ENCODE data around the gene HES6.
"Not testable (repeated sequence)": the region's sequence is repeated elsewhere in the genome, so short reads cannot be mapped to it uniquely, and the experiment has no call there.

The HES6 gene

DNA sequence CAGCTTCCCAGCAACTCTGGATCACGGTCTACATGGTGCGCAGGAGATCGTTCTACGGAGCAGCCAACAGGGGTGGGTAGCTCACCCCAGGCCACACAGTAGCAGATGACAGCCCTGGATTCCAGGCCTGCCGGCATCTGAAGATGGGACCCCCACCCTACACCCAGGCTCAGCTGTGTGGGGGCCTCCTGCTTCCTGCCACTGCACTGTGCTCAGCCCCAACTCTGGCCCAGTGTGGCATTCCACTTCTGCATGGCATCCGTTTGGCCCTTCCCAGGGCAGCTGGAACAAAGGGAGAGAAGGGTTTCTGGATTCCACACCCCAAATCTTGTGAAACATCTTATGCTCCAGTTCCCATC, 39.5 kb upstream of the HES6 start:
- Mint-ChIP-seq H3K9me3 (no peaks in the 10 kb centered on the region), H3K4me3 (no peak overlapping the region), H3K27ac (no peak overlapping the region), H3K4me1 (peaks cover 39% of the 10 kb centered on the region), H3K27me3 (no peaks in the 10 kb centered on the region), H3K36me3 (peaks cover 9% of the 10 kb centered on the region)

DNA sequence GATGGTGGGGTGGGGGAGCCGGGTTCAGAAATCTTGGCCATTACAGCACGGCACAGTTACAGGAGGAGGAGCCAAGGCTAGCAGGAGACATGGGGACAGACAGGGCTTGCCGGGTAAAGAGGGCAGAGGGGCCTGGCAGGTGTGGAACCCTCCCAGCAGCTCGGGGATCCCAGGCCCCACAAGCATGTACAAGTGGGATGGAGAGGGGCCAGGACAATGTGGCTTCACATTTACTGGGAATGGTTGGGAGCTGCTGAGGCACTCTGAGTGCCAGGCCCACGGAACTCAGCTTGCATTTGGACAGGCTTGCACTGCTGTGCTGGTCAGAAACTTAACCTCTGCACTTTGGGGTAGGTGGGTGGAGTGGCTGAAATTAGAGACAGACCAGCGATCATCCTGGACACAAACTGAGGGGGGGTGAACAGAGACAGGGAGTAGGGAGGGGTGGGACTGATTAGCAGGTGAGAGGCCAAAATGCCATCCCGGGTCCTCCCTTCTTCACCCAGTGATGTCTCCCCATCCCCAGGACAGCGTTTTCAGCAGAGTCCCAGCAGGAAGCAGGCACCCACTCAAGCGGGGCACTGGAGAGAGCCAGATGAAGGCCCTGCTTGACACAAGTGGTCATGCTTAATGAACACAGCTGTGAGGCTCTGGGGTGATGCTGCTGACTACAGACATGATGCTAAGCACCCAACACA, 38.9 kb upstream of the HES6 start:
- H3K4me1 Mint-ChIP-seq, result peaks cover 34% of the 10 kb centered on the region
- no peak overlapping the region for H3K27ac Mint-ChIP-seq
- H3K36me3 Mint-ChIP-seq, result peaks cover 9% of the 10 kb centered on the region
- H3K9me3 Mint-ChIP-seq, result no peaks in the 10 kb centered on the region
- no peaks in the 10 kb centered on the region for H3K27me3 Mint-ChIP-seq
- H3K4me3 Mint-ChIP-seq, result no peak overlapping the region

- H3K9me3 Mint-ChIP-seq, result no peaks in the 10 kb centered on the region
- H3K27ac Mint-ChIP-seq, result peak overlapping the region; percentile 30
- H3K27me3 Mint-ChIP-seq, result no peaks in the 10 kb centered on the region
- H3K4me3 Mint-ChIP-seq, result no peak overlapping the region
- peaks cover 25% of the 10 kb centered on the region for H3K4me1 Mint-ChIP-seq
- H3K36me3 Mint-ChIP-seq, result peaks cover 13% of the 10 kb centered on the region
Observed at GRCh38 chr2:238277695-238278094, 37.9 kb upstream of the HES6 start.

DNA sequence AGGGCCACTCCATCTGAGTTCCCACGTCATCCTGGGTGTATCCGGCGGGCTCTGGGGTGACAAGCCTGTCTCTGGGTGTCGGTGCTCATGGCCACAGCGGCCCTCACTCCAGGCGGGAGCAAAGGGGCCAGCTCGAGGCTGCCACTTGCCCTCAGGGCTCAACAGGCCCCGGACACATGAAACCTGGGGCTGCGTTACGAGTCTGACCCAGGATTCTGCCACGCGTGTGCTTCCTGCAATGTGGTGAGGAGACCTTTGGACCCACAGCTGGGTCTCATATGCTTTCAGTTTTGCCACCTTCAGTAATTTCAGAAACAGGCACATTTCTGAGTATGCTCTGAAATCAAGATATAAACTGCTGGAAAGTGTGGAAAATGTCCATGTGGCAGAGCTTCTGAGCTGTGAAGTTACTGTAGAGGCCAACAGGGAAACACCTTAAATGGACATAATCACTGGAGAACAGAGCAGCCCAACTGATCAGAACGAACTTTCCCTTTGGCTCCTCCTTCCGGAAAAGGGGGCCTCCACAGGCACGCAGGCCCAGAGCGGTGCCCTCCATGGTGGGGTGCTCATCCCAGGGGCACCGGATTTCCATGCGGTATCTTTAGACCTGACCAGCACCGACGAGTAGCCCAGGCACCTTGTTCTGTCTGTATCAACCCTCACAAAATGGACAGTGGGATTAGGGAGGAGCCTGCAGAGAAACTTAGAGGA, 34.5 kb upstream of the HES6 start:
- Mint-ChIP-seq H3K4me1 (peaks cover 8% of the 10 kb centered on the region), H3K36me3 (peaks cover 20% of the 10 kb centered on the region), H3K9me3 (no peaks in the 10 kb centered on the region), H3K27me3 (no peaks in the 10 kb centered on the region), H3K27ac (no peak overlapping the region), H3K4me3 (no peak overlapping the region)

DNA sequence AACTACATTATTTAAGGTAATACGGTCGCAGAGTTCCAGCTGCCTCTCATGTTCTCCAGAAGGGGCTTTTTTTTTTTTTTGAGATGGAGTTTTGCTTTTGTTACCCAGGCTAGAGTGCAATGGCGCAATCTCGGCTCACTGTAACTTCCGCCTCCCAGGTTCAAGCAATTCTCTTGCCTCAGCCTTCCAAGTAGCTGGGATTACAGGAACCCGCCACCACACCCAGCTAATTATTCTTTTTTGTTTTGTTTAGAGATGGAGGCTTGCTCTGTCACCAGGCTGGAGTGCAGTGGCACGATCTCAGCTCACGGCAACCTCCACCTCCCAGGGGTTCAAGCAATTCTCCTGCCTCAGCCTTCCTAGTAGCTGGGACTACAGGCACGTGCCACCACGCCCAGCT, 33.6 kb upstream of the HES6 start:
- not testable (repeated sequence) for H3K9me3 Mint-ChIP-seq, H3K4me1 Mint-ChIP-seq
- H3K36me3 Mint-ChIP-seq, result peaks cover 19% of the 10 kb centered on the region

GRCh38 chr2:238272156-238272555, 32.3 kb upstream of the HES6 start:
- Mint-ChIP-seq H3K9me3 (no peaks in the 10 kb centered on the region), H3K4me3 (no peak overlapping the region), H3K27ac (no peak overlapping the region), H3K36me3 (peaks cover 18% of the 10 kb centered on the region), H3K4me1 (no peaks in the 10 kb centered on the region), H3K27me3 (no peaks in the 10 kb centered on the region)

More for the DNA sequence above, 33.6 kb upstream of the HES6 start:
- H3K27ac Mint-ChIP-seq, H3K4me3 Mint-ChIP-seq, H3K27me3 Mint-ChIP-seq: not testable (repeated sequence)

DNA sequence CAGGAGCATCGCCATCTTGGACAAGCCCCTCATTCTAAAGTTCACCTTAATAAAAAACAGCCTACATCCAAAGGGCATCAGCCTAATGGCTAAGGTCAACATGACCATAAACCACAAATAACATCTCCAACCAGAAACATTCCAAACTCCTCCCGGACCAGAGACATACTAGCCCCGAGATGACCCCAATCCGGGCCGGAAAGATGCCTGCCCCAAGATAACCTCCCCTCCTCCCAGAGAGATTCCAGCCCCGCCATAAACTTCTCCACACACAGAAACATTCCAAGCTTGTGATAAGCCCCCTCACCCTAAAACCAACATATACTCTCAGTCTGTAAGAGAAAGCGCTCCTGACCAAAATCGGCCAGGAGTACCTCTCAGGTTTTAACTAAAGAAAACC, 31.8 kb upstream of the HES6 start:
- not testable (repeated sequence) for H3K4me3 Mint-ChIP-seq, H3K4me1 Mint-ChIP-seq, H3K27ac Mint-ChIP-seq, H3K27me3 Mint-ChIP-seq, H3K9me3 Mint-ChIP-seq
- peaks cover 20% of the 10 kb centered on the region for H3K36me3 Mint-ChIP-seq

DNA sequence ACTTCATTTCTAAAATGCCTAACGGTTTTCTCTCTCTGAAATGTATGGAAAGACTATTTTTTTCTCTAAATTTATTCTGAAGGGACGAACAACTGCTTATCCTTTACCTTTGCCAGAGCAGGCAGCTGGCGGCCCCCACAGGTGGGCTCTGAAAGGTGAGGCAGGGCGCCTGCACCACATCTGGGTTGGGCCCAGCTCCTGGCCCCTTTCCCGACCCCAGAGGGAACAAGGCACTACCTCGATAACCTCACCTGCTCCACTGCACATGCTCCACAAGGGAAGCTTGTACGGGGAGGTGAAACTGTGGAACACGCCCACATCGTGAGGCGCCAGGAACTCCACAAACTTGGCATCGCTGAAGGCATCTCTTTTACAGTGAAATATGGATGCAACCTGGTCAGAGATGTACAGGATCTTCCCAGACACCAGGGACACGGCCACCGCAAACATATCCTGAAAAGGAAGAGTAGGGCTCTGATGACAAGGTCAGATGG, 31.3 kb upstream of the HES6 start:
- H3K36me3 Mint-ChIP-seq, result peaks cover 16% of the 10 kb centered on the region
- no peaks in the 10 kb centered on the region for H3K27me3 Mint-ChIP-seq
- H3K4me1 Mint-ChIP-seq, result no peaks in the 10 kb centered on the region
- H3K4me3 Mint-ChIP-seq, result no peak overlapping the region
- H3K27ac Mint-ChIP-seq, result no peak overlapping the region
- H3K9me3 Mint-ChIP-seq, result no peaks in the 10 kb centered on the region

- Mint-ChIP-seq H3K4me3 (no peak overlapping the region), H3K36me3 (peaks cover 16% of the 10 kb centered on the region), H3K4me1 (no peaks in the 10 kb centered on the region), H3K9me3 (no peaks in the 10 kb centered on the region), H3K27me3 (no peaks in the 10 kb centered on the region), H3K27ac (no peak overlapping the region)
Observed at GRCh38 chr2:238270606-238271005, 30.8 kb upstream of the HES6 start.

DNA sequence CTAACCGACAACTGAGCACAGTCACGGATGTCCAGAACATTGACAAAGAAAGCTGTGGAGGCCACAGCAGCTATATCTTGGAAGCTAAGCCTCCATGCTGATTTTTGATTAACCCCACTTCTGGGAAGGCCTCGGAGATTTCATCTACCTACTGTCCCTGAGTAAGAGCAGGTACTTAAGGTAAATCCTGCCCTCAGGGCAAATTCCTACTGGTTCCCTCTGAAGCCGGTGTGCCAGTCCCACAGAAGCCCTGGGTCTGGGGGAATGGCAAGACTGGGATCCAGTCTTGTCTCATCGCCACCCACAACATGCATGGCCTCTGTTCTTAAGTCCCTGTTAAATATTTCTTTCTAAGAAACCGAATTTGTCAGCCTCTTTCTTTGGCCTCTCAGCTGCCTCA, 29.9 kb upstream of the HES6 start:
- Mint-ChIP-seq H3K36me3 (peaks cover 14% of the 10 kb centered on the region), H3K9me3 (no peaks in the 10 kb centered on the region), H3K4me3 (no peak overlapping the region)

GRCh38 chr2:238267884-238268680, 28.2 kb upstream of the HES6 start:
- H3K36me3 Mint-ChIP-seq, result peaks cover 18% of the 10 kb centered on the region
- no peaks in the 10 kb centered on the region for H3K27me3 Mint-ChIP-seq
- H3K4me1 Mint-ChIP-seq, result peaks cover 6% of the 10 kb centered on the region
- no peak overlapping the region for H3K27ac Mint-ChIP-seq
- no peaks in the 10 kb centered on the region for H3K9me3 Mint-ChIP-seq
- H3K4me3 Mint-ChIP-seq, result no peak overlapping the region

More for the DNA sequence above, 29.9 kb upstream of the HES6 start:
- no peaks in the 10 kb centered on the region for H3K27me3 Mint-ChIP-seq
- H3K27ac Mint-ChIP-seq, result no peak overlapping the region
- H3K4me1 Mint-ChIP-seq, result no peaks in the 10 kb centered on the region

DNA sequence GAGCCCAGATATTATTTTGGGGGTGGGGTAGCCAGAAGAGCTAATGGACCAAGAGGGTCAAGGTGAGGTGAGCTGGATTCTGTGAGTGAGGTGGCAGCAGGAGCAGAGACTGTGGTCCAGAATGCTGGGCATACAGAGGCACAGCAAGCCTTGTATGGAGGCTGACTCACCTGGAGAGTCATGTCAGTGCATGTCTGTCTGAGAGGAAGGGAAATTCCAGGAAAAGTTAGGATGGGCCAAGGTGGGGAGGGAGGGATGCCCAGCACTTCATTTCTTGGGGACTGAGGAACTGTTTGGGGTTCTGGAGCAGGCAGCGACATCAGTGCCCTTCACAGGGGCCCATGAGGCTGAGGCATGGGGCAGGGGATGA, 27.5 kb upstream of the HES6 start:
- no peak overlapping the region for H3K4me3 Mint-ChIP-seq
- no peaks in the 10 kb centered on the region for H3K9me3 Mint-ChIP-seq
- H3K27me3 Mint-ChIP-seq, result no peaks in the 10 kb centered on the region
- peaks cover 6% of the 10 kb centered on the region for H3K4me1 Mint-ChIP-seq
- H3K27ac Mint-ChIP-seq, result no peak overlapping the region
- peaks cover 15% of the 10 kb centered on the region for H3K36me3 Mint-ChIP-seq

- Mint-ChIP-seq H3K36me3 (peaks cover 12% of the 10 kb centered on the region), H3K27me3 (no peaks in the 10 kb centered on the region), H3K4me3 (no peak overlapping the region), H3K9me3 (no peaks in the 10 kb centered on the region), H3K4me1 (peaks cover 6% of the 10 kb centered on the region), H3K27ac (no peak overlapping the region)
Observed at GRCh38 chr2:238265605-238266004, 25.8 kb upstream of the HES6 start.

DNA sequence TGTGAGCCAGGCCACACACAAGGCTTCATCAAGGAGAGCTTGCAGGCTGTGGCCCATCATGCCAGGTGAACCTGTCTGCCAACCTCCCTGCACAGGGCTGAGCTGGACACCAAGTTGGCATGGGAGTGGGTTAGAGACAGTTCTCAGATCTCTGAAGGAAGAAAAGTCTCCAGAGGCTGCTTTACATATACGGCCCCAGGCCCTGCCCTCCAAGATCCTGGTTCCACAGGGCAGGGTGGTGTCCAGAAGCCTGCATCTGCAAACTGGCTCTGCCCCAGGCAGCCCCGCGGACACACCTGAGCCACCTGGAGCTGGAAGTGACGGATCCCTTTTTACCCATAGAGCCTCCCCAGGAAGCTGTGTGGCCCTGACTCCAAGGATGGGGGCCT, 24.2 kb upstream of the HES6 start:
- Mint-ChIP-seq H3K27ac (no peak overlapping the region), H3K4me1 (peaks cover 6% of the 10 kb centered on the region), H3K36me3 (peaks cover 12% of the 10 kb centered on the region), H3K9me3 (no peaks in the 10 kb centered on the region), H3K4me3 (no peak overlapping the region), H3K27me3 (no peaks in the 10 kb centered on the region)

GRCh38 chr2:238263204-238264071, 23.6 kb upstream of the HES6 start:
- H3K4me1 Mint-ChIP-seq, result peaks cover 6% of the 10 kb centered on the region
- no peaks in the 10 kb centered on the region for H3K9me3 Mint-ChIP-seq
- no peak overlapping the region for H3K4me3 Mint-ChIP-seq
- peaks cover 12% of the 10 kb centered on the region for H3K36me3 Mint-ChIP-seq
- H3K27ac Mint-ChIP-seq, result no peak overlapping the region
- no peaks in the 10 kb centered on the region for H3K27me3 Mint-ChIP-seq

All from activated naive CD4-positive, alpha-beta T cell treated with anti-CD3 and anti-CD28 coated beads, Interleukin-2, amount 50 U/mL, for 24 hours (primary cell).